GM18526 (cell line): Measurements from ENCODE around the gene SYT5.

Source experiments
- POLR2A ChIP-seq: IDR thresholded peaks from 3 replicates; pipeline ENCODE4 v1.6.1; 2011; ENCODE audit not compliant: insufficient read length; ENCODE audit errors: extremely low read depth

SYT5 gene

GRCh38 chr19:55179606-55180484, at the start of gene SYT5:
Gene SYT5 (minus strand): TSS chr19:55180289. CDS start chr19:55179041, 1,248 bp downstream.
- no peak for TF ChIP-seq POLR2A

- TF ChIP-seq POLR2A: no peak
Observed at GRCh38 chr19:55229789-55230182, 49.7 kb upstream of the SYT5 start.

- no peak for TF ChIP-seq POLR2A
Observed at GRCh38 chr19:55229145-55229788, 49.2 kb upstream of the SYT5 start.

- no peak for TF ChIP-seq POLR2A
Observed at GRCh38 chr19:55228403-55229031, 48.4 kb upstream of the SYT5 start, which contains the start of gene TMEM86B. Gene TMEM86B (minus strand): TSS chr19:55228763. CDS start chr19:55228741, 22 bp downstream.

DNA sequence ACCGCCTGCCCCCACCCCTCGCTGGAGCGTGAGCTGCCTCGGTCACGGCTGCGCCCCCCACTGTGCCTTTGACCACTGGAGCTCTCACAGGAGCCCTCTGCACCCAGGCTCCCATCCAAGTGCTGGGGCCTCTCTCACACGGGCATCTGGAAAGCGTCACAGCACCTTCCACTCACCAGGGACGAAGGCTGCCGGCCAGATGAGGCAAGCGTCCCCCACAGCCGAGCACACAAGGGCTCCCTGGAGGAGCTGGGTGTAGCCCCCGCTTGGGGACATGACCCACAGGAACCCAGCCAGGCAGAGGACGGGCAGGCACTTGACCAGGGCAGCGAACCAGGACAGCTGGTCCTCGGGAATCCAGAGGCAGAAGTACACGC, 47.9 kb upstream of the SYT5 start:
- no peak for TF ChIP-seq POLR2A

- TF ChIP-seq POLR2A: no peak
Observed at GRCh38 chr19:55227241-55228014, 47.3 kb upstream of the SYT5 start.

DNA sequence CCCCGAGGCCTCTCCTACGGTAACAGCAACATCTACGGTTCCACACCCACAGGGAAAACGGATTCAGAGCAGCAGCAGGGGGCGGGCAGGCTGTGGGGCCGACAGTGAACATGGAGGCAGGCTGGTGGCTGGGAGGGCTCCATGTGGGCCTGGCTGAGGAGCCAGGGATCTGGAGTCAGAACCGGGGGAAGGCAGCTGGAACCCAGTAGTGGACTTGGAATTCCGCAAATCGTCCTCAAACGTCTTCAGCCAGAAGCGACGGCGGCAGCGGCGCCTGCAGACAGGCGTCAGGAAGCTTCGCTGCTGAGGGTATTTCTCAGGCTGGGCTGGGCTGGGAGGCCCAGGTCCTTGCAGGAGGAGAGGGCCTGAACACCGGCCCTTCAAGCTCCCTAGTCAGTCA, 46.7 kb upstream of the SYT5 start:
- TF ChIP-seq POLR2A: no peak

- no peak for TF ChIP-seq POLR2A
Observed at GRCh38 chr19:55226273-55226672, 46.2 kb upstream of the SYT5 start.

GRCh38 chr19:55225415-55225958, 45.4 kb upstream of the SYT5 start:
- no peak for TF ChIP-seq POLR2A

DNA sequence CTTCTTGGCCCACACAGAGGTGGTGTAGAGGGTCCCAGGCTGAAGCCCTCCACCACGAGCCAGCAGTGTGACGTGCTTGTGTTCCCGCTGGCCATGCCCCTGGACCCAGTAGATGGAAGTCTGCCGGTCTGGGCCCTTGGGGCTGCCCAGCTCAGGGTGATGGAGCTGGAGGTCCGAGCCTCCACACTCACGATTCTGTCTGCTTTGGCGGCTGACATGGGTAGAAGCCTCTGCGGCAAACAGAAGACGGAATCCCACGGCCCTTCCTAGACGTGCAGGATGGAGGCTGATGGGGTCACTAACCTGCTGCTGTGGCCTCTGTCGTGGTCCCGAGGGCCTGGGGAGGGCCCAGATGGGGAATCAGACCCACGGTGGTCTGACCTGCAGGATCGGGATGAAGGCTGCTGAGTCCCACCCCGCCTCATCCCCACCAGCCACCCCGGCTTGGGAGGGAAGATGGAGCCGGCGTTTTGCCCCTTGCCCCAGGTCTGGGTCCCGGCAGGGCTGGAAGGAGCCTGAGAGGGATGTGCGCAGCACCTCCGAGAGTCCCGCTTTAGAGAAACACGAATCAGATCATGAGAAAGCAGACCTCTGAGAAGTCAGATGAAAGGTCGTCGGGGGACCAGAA, 44.1 kb upstream of the SYT5 start:
- no peak for TF ChIP-seq POLR2A

DNA sequence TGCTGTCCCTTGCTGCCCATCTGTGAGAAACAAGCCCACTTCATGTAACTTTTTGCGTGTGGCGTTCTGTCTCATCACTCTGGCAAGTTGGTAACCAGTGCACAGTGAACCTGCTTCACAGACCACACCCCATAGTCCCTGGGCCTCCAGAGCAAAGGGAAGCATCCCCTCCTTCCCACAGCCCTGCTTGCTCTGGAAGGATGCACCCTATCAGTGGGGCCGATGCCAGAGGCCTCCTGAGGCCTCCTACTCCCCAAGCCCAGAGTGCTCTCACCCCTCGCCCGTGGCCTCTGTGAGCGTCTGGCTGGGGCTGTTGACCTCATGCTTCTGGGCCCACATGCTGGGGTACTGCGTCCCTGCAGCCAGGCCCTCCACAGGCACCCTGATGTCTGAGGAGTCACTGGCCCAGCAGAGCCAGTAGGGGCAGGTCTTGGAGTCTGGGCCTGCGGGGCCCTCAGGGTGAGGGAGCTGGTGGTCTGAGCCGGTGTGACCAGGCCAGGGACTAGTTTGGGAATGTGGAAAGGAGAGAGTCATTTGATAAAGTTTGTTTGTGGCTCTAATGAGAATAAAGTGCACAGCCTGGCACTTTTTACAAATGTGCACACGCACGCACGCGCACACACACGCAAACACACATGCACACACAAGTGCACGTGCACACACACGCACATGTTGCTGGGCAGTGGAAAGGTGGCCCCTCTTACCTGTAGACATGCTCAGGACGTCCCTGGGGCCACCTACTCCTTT, 43.4 kb upstream of the SYT5 start:
- no peak for TF ChIP-seq POLR2A

GRCh38 chr19:55220525-55220924, 40.4 kb upstream of the SYT5 start:
- no peak for TF ChIP-seq POLR2A

GRCh38 chr19:55216461-55217198, 36.5 kb upstream of the SYT5 start:
- no peak for TF ChIP-seq POLR2A

DNA sequence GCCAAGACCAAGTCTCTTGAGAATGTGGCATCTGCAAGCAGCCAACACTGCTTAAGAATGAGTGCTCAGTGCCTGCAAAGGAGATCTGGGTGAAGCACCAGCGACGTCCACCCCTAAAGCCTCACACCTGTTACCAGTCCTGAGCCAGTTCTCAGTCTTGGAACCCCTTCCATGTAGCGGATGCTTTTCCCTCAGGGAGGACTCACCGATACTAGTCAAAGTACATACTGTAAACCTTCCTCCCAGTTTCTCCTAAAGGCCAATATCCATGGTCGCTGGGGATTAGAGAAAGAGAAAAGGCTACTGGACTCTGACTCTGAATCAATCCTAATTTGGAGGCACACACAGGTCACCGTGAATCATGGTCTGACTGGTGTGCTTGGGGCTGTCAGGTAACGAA, 33.5 kb upstream of the SYT5 start:
- TF ChIP-seq POLR2A: no peak

DNA sequence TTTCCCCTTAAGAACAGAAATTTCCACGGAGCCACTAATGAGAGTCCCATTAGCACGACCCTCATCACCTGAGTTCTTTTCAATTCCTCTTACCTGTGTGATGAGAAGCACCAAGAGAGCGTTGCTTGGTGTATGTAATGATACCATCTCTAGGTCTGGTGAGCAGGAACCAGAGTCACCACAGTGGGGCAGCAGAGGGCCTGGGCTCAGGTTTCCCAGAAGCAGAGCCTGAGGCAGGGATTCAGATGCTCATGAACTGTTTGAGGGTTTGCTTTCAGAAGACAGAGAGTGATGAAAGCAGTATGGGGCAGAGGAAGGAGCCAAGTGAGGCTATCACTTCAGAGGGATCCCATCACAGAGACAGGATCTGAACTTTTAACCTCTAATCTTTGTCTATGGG, 32.4 kb upstream of the SYT5 start:
- TF ChIP-seq POLR2A: no peak
